Suprapubic skin (tissue), 4 donors: Measurements from ENCODE around the gene CHAD.

Experiments used
- CTCF ChIP-seq, 2 donors: fragments of 200-600 bp in 1 of 2; fragments of 450-650 bp in 1 of 2; sonication (generic) in 1 of 2; IDR thresholded peaks; one replicate each; pipeline ENCODE4 v1.5.1; 2016 to 2019; ENCODE audit warnings: antibody characterized with exemption in 2 of 2, mild to moderate bottlenecking in 1 of 2, moderate library complexity in 1 of 2
- EP300 ChIP-seq: sonication (generic); formaldehyde crosslinking; IDR thresholded peaks from one replicate; pipeline ENCODE4 v1.6.1; 2017; ENCODE audit warnings: antibody characterized with exemption
- POLR2A ChIP-seq, 2 donors: fragments of 450-650 bp; IDR thresholded peaks; one replicate each; pipeline ENCODE4 v1.6.1; 2017; ENCODE audit warnings: antibody characterized with exemption in 2 of 2, mild to moderate bottlenecking in 2 of 2, moderate library complexity in 2 of 2
- POLR2AphosphoS5 ChIP-seq, 3 donors: sonication (generic); formaldehyde crosslinking; IDR thresholded peaks; one replicate each; pipeline ENCODE4 v1.6.1; 2017; ENCODE audit warnings: antibody characterized with exemption in 3 of 3

- TF ChIP-seq CTCF (IDR thresholded peaks at IDR 0.05) (no peak), POLR2A (IDR thresholded peaks at IDR 0.05) (no peak), POLR2AphosphoS5 (IDR thresholded peaks at IDR 0.05) (no peak), EP300 (no peak)
These were observed 3.5 kb downstream of the CHAD start for GRCh38 chr17:50465171-50465570.
